Measurements from ENCODE around the gene RTKN.
A peak's percentile ranks its signal among the peaks of the same experiment; 100 is the strongest.

The RTKN gene

DNA sequence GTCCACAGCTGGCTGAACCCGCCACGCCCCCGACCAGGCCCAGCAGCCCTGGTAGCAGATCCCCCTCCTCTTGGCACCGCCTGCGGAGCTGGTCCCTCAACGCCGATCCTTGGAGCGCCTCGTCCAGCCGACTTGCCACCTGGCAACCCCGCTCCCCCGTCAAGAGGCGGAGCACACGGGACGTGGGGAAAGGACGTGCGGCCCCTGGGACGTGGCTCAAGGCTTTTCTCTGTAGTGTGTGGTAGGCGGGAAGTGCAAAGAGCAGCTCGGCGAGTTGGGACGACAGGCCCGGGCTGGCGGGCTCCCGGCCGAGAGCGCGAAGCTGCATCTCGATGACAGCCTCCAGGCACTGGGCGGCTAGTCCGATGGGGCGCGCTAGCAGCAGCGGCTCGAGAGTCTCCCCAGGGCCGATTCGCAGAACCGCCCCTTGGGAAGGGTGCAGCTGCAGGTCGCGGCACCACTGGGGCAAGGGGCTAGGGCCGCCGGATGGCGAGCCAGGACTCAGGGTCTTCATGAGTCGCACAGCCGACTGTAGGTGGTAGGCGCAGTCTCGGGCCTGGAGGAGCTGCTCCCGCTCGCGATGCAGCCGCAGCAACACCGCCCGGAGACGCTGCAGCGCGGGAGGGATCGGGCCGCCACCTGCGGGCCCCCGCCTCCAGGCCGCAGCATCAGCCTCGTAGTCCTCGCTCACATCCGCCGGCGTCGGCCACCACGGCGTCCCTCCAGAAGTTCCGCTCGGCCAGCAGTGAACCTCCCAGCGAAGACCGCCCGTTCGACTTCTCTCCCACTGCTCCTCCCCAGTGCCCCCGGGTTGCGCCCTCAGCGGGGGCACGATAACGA, 40.4 kb upstream of the RTKN start:
- TF ChIP-seq CTCF (IDR thresholded peaks at IDR 0.05): no peak
- peak overlapping the region; percentile 86 to 96 for H3K27ac ChIP-seq
- DNase-seq (ENCODE audit: low spot score): no peak
- peak overlapping the region; percentile 80 for H3K4me3 ChIP-seq

GRCh38 chr2:74481431-74481830, 39.7 kb upstream of the RTKN start:
- TF ChIP-seq CTCF (IDR thresholded peaks at IDR 0.05): no peak
- Histone ChIP-seq H3K27ac (no peak overlapping the region), H3K4me3 (peak overlapping the region; percentile 80)
- no peak for DNase-seq (ENCODE audit: low spot score)

DNA sequence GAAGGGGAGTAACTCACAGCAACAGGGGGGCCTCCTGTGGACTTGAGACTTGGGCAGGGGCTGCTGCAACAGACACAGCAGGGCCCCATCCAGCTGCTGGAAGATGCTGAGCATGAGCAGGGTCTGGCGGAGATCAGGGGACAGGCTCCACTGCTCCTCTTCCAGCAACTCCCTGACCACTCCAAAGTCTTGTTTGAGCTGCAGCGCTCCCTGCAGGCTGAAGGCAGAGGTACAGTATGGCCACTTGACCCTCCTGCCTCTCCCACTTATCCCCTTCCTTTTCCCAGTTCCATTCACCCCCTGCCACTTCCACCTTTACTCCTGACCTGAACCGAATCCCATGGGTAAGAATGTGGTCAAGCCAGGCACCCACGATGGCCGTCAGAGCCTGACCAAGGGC, 33.2 kb upstream of the RTKN start:
- H3K27ac ChIP-seq: no peak overlapping the region
- no peak for DNase-seq (ENCODE audit: low spot score)
- TF ChIP-seq CTCF (IDR thresholded peaks at IDR 0.05): no peak
- no peak overlapping the region for H3K4me3 ChIP-seq

GRCh38 chr2:74474481-74474880, 32.7 kb upstream of the RTKN start:
- no peak overlapping the region for H3K27ac ChIP-seq
- TF ChIP-seq CTCF (IDR thresholded peaks at IDR 0.05): no peak
- DNase-seq (ENCODE audit: low spot score): no peak
- H3K4me3 ChIP-seq: no peak overlapping the region

- H3K27ac ChIP-seq: peak overlapping the region; percentile 78 to 92
- TF ChIP-seq CTCF (IDR thresholded peaks at IDR 0.05): no peak
- no peak for DNase-seq (ENCODE audit: low spot score)
- H3K4me3 ChIP-seq: peak overlapping the region; percentile 81
Measured at GRCh38 chr2:74472945-74473258, 31.2 kb upstream of the RTKN start.

DNA sequence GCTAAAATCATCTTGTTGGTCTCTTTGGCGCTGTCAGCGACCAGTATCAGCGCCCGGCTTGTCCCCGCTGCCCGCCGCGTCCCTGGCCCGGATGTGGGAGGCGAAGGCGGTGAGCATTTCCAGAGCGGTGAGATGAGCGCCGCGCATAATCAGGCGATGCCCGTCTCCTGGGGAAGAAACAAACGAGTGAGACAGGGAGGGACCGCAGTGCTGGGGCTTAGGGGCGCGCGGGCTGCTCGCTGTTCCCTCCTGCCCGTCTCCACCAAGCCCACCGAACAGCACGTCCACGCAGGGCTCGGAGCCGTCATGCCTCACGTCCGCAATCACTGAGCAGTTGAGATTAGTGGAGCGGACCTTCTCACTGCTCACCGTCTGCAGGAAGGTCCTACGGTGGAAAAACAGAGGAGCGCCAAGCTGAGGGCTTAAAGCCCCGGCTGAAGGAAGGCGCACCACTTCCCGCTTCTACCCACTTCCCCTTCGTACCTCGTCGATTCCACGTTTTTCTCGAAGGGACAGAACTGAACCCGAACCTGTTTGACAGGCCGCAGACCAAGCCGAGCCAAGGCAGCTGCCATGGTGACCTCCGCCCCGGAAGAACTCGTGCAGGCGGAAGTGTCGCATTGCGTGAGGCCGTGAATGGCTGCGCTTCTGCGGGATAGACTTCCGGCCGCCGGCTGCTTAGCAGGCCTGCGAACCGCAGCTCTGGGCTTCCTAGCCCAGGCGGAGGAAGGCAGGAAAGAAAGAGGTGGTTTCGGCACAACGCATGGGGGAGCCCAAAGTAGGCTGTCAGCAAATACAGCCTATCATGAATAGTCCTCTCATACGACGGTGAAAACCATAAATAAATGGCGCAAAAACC, 30.6 kb upstream of the RTKN start, which contains the start of gene MRPL53:
Gene MRPL53 (minus strand): TSS at position 595 of the 859 bp plus-strand sequence. CDS start 20 bp downstream, at position 575.
- peak within 1 kb of the TSS; percentile 78 to 92 for H3K27ac ChIP-seq

More for the DNA sequence above, 30.6 kb upstream of the RTKN start, which contains the start of gene MRPL53:
- DNase-seq (ENCODE audit: low spot score): peak; percentile 95
- TF ChIP-seq CTCF (IDR thresholded peaks at IDR 0.05): no peak
- peak within 1 kb of the TSS; percentile 81 for H3K4me3 ChIP-seq

Data from coronary artery (tissue), 2 donors.